IPS DF 6.9 (cell line): ENCODE data around the gene THEMIS.

Source experiments
- DNase-seq: peaks from one replicate; pipeline ENCODE4 v3.0.0-alpha.2; 2013; ENCODE audit warnings: low read depth, low spot score
- H3K27ac ChIP-seq: one replicate; pipeline ENCODE4 v1.5.1; 2013; ENCODE audit warnings: low read length, control low read depth
- H3K27me3 ChIP-seq: 2 replicates; pipeline ENCODE4 v1.6.1; 2013; ENCODE audit warnings: mild to moderate bottlenecking, low read length; ENCODE audit not compliant: control insufficient read depth, insufficient read depth
- H3K36me3 ChIP-seq: 2 replicates; pipeline ENCODE4 v1.6.1; 2013; ENCODE audit warnings: low read length; ENCODE audit not compliant: control insufficient read depth, insufficient read depth
- H3K4me1 ChIP-seq: 2 replicates; pipeline ENCODE4 v1.6.1; 2013; ENCODE audit warnings: low read length; ENCODE audit not compliant: control insufficient read depth, insufficient read depth
- H3K4me3 ChIP-seq: 2 replicates; pipeline ENCODE4 v1.5.1; 2013; ENCODE audit warnings: mild to moderate bottlenecking, low read length
- H3K9me3 ChIP-seq: 2 replicates; pipeline ENCODE4 v1.6.1; 2013; ENCODE audit warnings: low read length, inconsistent platforms; ENCODE audit not compliant: control insufficient read depth, insufficient read depth
- WGBS: extraction: QIAGEN DNeasy Blood & Tissue Kit; methylation state at CpG from one replicate; pipeline ENCODE4 v1.1.7; 2013; ENCODE audit warnings: mixed read lengths, missing lambda C conversion rate; ENCODE audit not compliant: insufficient read length, insufficient coverage; 5-methylcytosine and 5-hydroxymethylcytosine counted together

The THEMIS gene

DNA sequence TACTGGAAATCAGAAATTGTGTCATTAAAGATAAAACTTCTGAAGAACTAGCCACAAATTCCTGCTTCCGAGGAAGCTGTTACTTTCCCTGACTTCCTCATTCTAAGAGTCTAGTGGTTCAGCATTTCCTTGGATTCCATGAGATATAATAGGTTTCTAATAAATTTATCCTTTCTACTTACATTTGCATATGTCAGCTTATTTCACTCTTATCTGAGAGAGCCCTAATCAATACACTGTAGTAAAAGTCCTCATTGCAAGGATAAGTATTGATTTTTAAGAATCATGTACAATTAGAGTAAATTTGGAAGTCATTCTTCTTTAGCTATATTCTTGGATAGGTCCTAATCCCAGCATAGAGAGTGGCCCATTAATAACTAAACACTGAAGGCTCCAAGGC, 16.9 kb upstream of the THEMIS start:
- H3K27me3 ChIP-seq: no peaks in the 10 kb centered on the region
- H3K36me3 ChIP-seq: no peaks in the 10 kb centered on the region
- no peak for DNase-seq
- H3K9me3 ChIP-seq: no peaks in the 10 kb centered on the region
- WGBS: no CpG with 5 or more reads among the region's 1 CpG
- H3K4me1 ChIP-seq: no peaks in the 10 kb centered on the region
- no peak overlapping the region for H3K27ac ChIP-seq
- no peak overlapping the region for H3K4me3 ChIP-seq

DNA sequence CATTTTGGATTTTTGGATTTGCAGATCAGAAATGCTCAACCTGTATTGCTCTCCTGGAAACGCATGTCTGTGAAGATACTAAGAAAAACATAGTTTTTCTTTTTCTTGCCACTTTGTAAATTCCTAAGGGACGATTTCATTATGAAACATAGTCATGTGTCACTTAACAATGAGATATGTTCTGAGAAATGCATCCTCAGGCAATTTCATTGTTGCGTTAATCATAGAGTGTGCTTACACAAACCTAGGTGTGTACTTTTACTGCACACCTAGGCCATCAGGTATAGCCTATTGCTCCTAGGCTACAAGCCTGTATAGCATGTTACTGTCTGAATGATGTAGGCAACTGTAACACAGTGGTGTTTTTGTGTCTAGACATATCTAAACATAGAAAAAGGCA, 13.4 kb upstream of the THEMIS start:
- no peak for DNase-seq
- Histone ChIP-seq H3K4me3 (no peak overlapping the region), H3K4me1 (no peaks in the 10 kb centered on the region), H3K36me3 (no peaks in the 10 kb centered on the region), H3K9me3 (no peaks in the 10 kb centered on the region), H3K27me3 (no peaks in the 10 kb centered on the region), H3K27ac (no peak overlapping the region)
- no CpG with 5 or more reads among the region's 3 CpGs for WGBS

DNA sequence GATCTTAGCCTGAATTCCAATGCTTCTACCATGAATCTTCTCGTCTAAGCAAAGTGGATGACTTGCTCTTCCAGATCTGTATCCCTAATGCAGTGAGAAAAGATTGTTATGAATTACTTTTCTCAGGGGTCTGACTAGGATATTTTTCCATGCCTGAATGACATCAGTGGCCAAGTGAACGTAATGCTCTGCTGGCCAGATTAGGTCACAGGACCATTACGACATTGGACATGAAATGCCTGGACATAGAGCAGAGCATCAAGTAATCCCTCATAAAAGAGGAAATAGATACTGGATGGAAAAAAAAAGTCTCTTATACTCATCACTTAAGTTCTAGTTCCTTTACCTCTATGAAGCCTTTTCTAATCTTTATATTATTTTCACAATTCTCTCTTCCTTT, 12.1 kb upstream of the THEMIS start:
- no CpG with 5 or more reads among the region's 3 CpGs for WGBS
- no peaks in the 10 kb centered on the region for H3K36me3 ChIP-seq
- no peak for DNase-seq
- H3K27me3 ChIP-seq: no peaks in the 10 kb centered on the region
- no peak overlapping the region for H3K27ac ChIP-seq
- no peaks in the 10 kb centered on the region for H3K4me1 ChIP-seq
- no peaks in the 10 kb centered on the region for H3K9me3 ChIP-seq
- H3K4me3 ChIP-seq: no peak overlapping the region

DNA sequence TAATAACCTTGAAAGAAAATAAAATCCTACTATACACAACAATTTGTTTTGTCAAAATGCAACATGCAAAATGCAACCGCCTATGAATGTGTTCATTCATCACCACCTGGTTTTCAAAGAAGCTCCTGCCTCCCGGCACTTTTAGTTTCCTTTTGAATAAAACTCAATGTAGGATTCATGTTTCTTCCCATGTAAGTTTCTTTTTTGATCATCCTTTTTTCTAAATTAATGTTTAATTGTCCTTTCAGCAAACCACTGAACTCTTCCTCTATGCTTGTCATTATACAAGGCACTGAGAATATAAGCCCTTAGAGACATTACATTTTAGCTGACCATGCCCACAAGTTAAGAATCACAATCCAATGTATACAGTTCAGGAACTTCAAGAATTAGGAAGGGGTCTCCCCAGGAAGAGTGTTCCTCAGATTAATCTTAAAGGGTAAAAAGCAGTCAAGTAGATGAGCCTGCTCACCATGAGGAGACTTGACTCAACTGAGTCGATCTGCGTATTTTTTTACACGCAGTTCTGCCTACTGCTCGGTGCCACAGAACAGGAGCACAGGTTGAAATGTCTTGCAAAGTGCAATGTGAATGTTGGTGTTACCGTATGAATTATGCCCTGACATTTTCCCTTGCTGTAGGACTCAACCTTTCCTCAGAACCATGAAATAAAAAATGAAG, 7.2 kb upstream of the THEMIS start:
- no peak for DNase-seq
- WGBS: no CpG with 5 or more reads among the region's 7 CpGs
- no peak overlapping the region for H3K27ac ChIP-seq
- no peaks in the 10 kb centered on the region for H3K9me3 ChIP-seq
- H3K4me1 ChIP-seq: no peaks in the 10 kb centered on the region
- no peaks in the 10 kb centered on the region for H3K36me3 ChIP-seq
- no peaks in the 10 kb centered on the region for H3K27me3 ChIP-seq
- H3K4me3 ChIP-seq: no peak overlapping the region

DNA sequence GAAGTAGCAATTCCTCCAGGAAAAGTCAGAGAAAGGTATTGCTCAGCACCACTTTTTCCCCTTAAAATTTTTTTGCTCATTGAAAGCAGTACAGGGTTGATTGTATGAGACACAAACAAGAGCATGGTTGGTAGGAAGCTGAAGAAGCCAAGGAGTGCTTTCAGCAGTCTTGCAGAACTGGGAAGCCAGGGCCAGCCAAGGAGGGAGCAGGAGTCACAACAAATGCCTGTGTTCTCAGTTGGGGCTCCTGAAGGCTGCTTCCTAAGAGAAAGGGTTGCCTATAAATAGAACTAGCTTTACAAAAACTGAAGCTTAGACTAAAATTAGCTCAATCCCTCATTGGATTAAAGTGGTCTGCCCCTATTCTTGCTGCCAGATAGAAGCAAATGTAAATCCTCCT, 3.3 kb upstream of the THEMIS start:
- no peak for DNase-seq
- Histone ChIP-seq H3K9me3 (no peaks in the 10 kb centered on the region), H3K27me3 (no peaks in the 10 kb centered on the region), H3K27ac (no peak overlapping the region), H3K36me3 (no peaks in the 10 kb centered on the region), H3K4me1 (no peaks in the 10 kb centered on the region), H3K4me3 (no peak overlapping the region)

DNA sequence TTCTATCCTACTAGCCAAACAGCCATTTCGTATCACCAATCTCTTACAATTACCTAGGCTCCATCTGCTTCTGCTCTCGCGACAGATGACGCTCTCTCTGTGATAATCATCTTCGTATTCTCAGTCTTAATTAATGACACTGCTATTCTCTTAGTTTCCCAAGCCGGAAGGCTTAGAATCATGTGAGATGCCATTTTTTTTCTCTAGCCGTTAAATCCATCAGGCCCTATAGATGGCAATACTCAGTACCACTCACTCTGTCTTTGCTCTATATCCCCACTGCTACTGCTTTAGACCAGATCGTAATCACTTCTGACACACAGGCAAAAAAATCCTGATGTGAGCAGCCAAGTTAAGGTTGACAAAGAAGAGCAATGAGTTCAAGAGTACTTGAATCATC, 2.1 kb upstream of the THEMIS start:
- Histone ChIP-seq H3K36me3 (no peaks in the 10 kb centered on the region), H3K27ac (no peak overlapping the region), H3K27me3 (no peaks in the 10 kb centered on the region), H3K9me3 (no peaks in the 10 kb centered on the region), H3K4me3 (no peak overlapping the region), H3K4me1 (no peaks in the 10 kb centered on the region)
- 100% methylated on average over 3 of the region's 8 CpGs for WGBS
- no peak for DNase-seq

DNA sequence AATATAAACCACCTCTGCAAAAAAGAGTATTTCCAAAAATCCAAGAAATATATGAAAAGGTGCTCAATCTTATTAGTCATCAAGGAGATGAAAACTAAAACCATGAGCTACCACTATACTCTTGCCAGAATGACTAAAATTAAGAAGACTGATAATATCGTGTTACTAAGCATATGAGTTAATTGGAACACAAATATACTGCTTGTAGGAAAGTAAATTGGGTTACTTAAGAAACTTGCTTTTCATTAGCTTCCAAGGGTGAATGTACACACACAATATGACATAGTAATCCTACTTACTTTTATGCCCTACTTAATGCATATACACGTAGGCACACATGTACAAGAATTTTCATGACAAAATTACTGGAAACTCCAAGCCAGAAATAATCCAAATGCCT, 3.4 kb downstream of the THEMIS start:
- Histone ChIP-seq H3K36me3 (no peaks in the 10 kb centered on the region), H3K9me3 (no peaks in the 10 kb centered on the region), H3K4me3 (no peak overlapping the region), H3K27me3 (no peaks in the 10 kb centered on the region), H3K27ac (no peak overlapping the region), H3K4me1 (no peaks in the 10 kb centered on the region)
- DNase-seq: no peak
- WGBS: no CpG with 5 or more reads among the region's 2 CpGs

DNA sequence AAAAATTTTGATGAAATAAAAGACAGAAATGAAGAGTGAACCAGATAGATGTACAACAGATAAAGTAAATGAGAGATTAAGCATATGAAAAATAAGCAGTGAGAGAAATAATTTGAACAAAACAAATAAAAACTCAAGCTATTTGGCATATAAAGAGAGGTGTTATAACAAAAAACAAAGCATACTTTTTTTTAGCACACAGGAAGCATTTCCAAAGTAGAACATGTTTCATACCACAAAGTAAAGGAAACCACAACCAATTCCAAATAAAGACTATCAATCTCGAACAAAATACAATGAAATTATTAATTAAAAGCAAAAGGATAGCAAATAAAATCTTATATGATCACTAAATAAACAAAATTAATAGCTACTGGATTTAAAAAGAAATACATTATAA, 6.8 kb downstream of the THEMIS start:
- no peak overlapping the region for H3K4me3 ChIP-seq
- no peak for DNase-seq
- no peak overlapping the region for H3K27ac ChIP-seq
- no peaks in the 10 kb centered on the region for H3K27me3 ChIP-seq
- no peaks in the 10 kb centered on the region for H3K9me3 ChIP-seq
- no peaks in the 10 kb centered on the region for H3K4me1 ChIP-seq
- WGBS: no CpG with 5 or more reads among the region's 1 CpG
- H3K36me3 ChIP-seq: no peaks in the 10 kb centered on the region

DNA sequence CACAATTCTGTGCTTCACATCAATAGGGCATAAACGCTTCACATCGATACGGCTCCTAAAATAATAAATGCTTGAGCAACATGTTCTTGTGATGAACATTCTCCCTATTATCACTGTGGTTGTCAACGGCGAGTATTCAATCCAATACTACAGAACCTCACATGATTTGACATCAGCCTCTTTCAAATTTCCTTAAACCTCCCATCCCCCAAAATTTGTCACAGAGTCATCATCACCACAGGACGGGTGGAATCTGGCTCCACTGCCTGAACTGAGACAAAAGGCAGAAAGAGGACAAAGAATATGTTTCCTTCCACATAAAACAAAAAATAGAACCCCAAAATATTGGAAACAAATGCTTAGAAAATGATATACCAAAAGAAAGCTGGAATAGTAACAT, 7.3 kb downstream of the THEMIS start:
- H3K4me3 ChIP-seq: no peak overlapping the region
- H3K4me1 ChIP-seq: no peaks in the 10 kb centered on the region
- WGBS: no CpG with 5 or more reads among the region's 6 CpGs
- no peaks in the 10 kb centered on the region for H3K27me3 ChIP-seq
- no peaks in the 10 kb centered on the region for H3K36me3 ChIP-seq
- no peak overlapping the region for H3K27ac ChIP-seq
- no peak for DNase-seq
- no peaks in the 10 kb centered on the region for H3K9me3 ChIP-seq

DNA sequence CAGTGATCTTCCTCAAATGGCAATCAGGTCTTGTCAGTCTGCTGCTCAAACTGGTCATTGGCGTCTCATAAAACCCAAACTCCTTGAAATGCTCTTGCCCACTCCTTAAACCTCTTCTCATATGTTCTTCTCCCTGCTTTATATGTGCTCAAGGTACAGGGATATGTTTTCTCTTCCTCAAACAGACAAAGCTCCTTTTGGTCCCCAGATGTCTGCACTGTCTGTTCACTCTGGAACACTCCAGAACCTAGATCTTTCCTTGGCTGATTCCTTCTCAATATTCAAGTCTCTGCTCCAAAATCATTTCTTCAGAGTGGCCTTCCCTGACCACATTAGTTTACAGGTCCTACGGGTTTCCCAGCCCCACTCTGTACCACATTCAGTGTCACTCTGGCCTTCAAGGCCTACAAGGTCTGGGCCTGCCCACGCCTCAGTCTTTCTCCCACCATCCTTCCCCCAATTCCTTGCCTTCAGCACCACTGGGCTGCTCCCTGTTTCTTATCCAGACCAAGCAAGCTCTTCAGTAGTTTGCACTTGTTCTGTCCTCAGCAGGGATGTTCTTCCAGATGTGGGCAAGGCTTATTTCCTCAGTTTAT, 9.0 kb downstream of the THEMIS start:
- no CpG with 5 or more reads among the region's 3 CpGs for WGBS
- Histone ChIP-seq H3K4me1 (no peaks in the 10 kb centered on the region), H3K4me3 (no peak overlapping the region), H3K9me3 (no peaks in the 10 kb centered on the region), H3K27me3 (no peaks in the 10 kb centered on the region), H3K27ac (no peak overlapping the region), H3K36me3 (no peaks in the 10 kb centered on the region)
- DNase-seq: no peak

DNA sequence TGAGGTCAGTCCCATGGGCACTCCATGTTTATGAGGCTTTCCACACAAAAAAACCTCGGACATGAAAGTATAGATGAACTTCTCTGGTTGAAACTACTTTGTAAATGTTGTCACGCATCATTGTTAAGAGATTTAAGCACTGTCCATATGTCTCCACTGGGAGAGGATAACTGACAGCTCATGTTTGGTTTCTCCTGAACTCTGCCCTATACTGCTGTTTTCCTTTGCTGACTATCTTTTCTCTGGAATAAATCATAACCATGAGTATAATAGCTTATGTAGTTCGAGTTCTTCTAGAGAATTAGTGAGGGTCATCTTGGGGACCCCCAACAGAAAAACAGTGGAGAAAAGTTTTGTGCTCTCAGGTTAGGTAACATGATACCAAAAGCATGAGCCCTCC, 14.3 kb downstream of the THEMIS start:
- no peaks in the 10 kb centered on the region for H3K27me3 ChIP-seq
- no CpG with 5 or more reads among the region's 3 CpGs for WGBS
- no peaks in the 10 kb centered on the region for H3K36me3 ChIP-seq
- H3K9me3 ChIP-seq: no peaks in the 10 kb centered on the region
- H3K4me3 ChIP-seq: no peak overlapping the region
- no peaks in the 10 kb centered on the region; the same call in 1 of the 2 replicates for H3K4me1 ChIP-seq
- DNase-seq: no peak
- no peak overlapping the region for H3K27ac ChIP-seq
